ENCODE results near the gene NSUN6. TPM values are rescaled to one million over a fixed set of nuclear protein-coding genes. Genes with fewer than 3 reads are reported as not detected.
A peak's percentile ranks its signal among the peaks of the same experiment; 100 is the strongest.

The NSUN6 gene
- 10 to 100 TPM; 50.2 to 73.0 TPM for total RNA-seq
- polyA plus RNA-seq (ENCODE audit: insufficient read depth, low read depth, low replicate concordance): 34.7 TPM
- long read RNA-seq, donor 1, partial matches to known transcripts: 0 of 2 reads
- long read RNA-seq, donor 1, other reads (novel, unspliced or antisense): 0 of 2 reads
- long read RNA-seq, donor 2, partial matches to known transcripts: 0 of 2 reads
- long read RNA-seq, donor 2, other reads (novel, unspliced or antisense): 0 of 2 reads

GRCh38 chr10:18651324-18652007 lies at the start of gene NSUN6:
Gene NSUN6 (minus strand): TSS chr10:18651587. CDS start chr10:18651203, 384 bp downstream.
- intact Hi-C loops (cut with DNase I; ENCODE audit: low total_unique reads): no loop called here
- Histone ChIP-seq H3K4me3 (peak within 1 kb of the TSS; percentile 75 to 83), H3K4me1 (peaks cover 9% of the 10 kb centered on the region), H3K27me3 (no peaks in the 10 kb centered on the region), H3K36me3 (ENCODE audit: low read depth, missing control alignments) (no peaks in the 10 kb centered on the region), H3K27ac (peak within 1 kb of the TSS; percentile 84 to 94), H3K9me3 (no peaks in the 10 kb centered on the region)
- DNase-seq: peak; percentile 95
- TF ChIP-seq POLR2A (IDR thresholded peaks at IDR 0.05): peak; percentile 57
- peak in 1 of 3 experiments; percentile 36 for TF ChIP-seq CTCF (IDR thresholded peaks at IDR 0.05)
- whole genome bisulfite sequencing, 2 donors: 0 to 1% methylated on average over 39 of the region's 39 CpGs

- Histone ChIP-seq H3K9me3 (no peaks in the 10 kb centered on the region), H3K27me3 (no peaks in the 10 kb centered on the region), H3K36me3 (ENCODE audit: low read depth, missing control alignments) (no peaks in the 10 kb centered on the region), H3K4me3 (no peak overlapping the region), H3K4me1 (no peaks in the 10 kb centered on the region), H3K27ac (no peak overlapping the region)
- no peak for DNase-seq
- TF ChIP-seq CTCF (IDR thresholded peaks at IDR 0.05): no peak
- no peak for TF ChIP-seq POLR2A (IDR thresholded peaks at IDR 0.05)
- 65 to 73% methylated on average over 6 of the region's 6 CpGs for WGBS, 2 donors
- intact Hi-C loops (cut with DNase I; ENCODE audit: low total_unique reads): no loop called here
Measured at GRCh38 chr10:18699849-18700840, 48.8 kb upstream of the NSUN6 start.

GRCh38 chr10:18690541-18690940 lies 39.2 kb upstream of the NSUN6 start:
- Histone ChIP-seq H3K27ac (no peak overlapping the region), H3K27me3 (no peaks in the 10 kb centered on the region), H3K4me1 (no peaks in the 10 kb centered on the region), H3K36me3 (ENCODE audit: low read depth, missing control alignments) (no peaks in the 10 kb centered on the region), H3K4me3 (no peak overlapping the region), H3K9me3 (no peaks in the 10 kb centered on the region)
- WGBS, 2 donors: 91% methylated on average over 6 of the region's 6 CpGs
- TF ChIP-seq POLR2A (IDR thresholded peaks at IDR 0.05) (no peak), CTCF (IDR thresholded peaks at IDR 0.05) (no peak)
- intact Hi-C loops (cut with DNase I; ENCODE audit: low total_unique reads): no loop called here
- no peak for DNase-seq

GRCh38 chr10:18689498-18689897 lies 38.1 kb upstream of the NSUN6 start:
- TF ChIP-seq POLR2A (IDR thresholded peaks at IDR 0.05) (no peak), CTCF (IDR thresholded peaks at IDR 0.05) (peak in 1 of 3 experiments; percentile 25)
- Histone ChIP-seq H3K27me3 (no peaks in the 10 kb centered on the region), H3K36me3 (ENCODE audit: low read depth, missing control alignments) (no peaks in the 10 kb centered on the region), H3K4me1 (no peaks in the 10 kb centered on the region), H3K27ac (no peak overlapping the region), H3K4me3 (no peak overlapping the region), H3K9me3 (no peaks in the 10 kb centered on the region)
- WGBS, 2 donors: 20 to 29% methylated on average over 3 of the region's 3 CpGs
- no peak for DNase-seq
- intact Hi-C loops (cut with DNase I; ENCODE audit: low total_unique reads): no loop called here

Data from testis (tissue), 5 donors.